Panc1 (cell line): ENCODE results near the gene HSPA2. TPM values are rescaled to one million over a fixed set of nuclear protein-coding genes. Genes with fewer than 3 reads are reported as not detected.

Experiments
- ATAC-seq: fragments of 200-7000 bp; cut with Tn5 transposase; 2 replicates; pipeline ENCODE4 v1.9.1; 2020; ENCODE audit warnings: mild to moderate bottlenecking, moderate library complexity
- BruUV-seq: library from RNA; stranded (reverse); fragments of 400-500 nt; replicated peaks from 2 replicates; lab custom pipeline; 2021; lab: Mats Ljungman, UMichigan
- CTCF ChIA-PET: fragments of 300-600 bp; sonication (Branson Sonifier 250); formaldehyde crosslinking; loops from one replicate; lab custom pipeline; 2022; ENCODE audit warnings: antibody characterized with exemption; lab: Charles Lee
- POLR2A ChIA-PET: fragments of 300-600 bp; sonication (Branson Sonifier 250); formaldehyde crosslinking; loops from one replicate; lab custom pipeline; 2022; ENCODE audit warnings: antibody characterized with exemption; lab: Charles Lee
- DNase-seq: peaks from one replicate; pipeline ENCODE4 v3.0.0-alpha.2; 2010; ENCODE audit warnings: low read depth, low spot score
- H3K27ac ChIP-seq: 2 replicates; pipeline ENCODE4 v1.5.1; 2011; ENCODE audit warnings: mild to moderate bottlenecking, low read length, inconsistent platforms
- H3K27me3 ChIP-seq: fragments of 200-500 bp; sonication (Bioruptor generic); 2 replicates; pipeline ENCODE4 v1.6.0; 2014; ENCODE audit warnings: low read length, inconsistent platforms; ENCODE audit not compliant: control insufficient read depth, insufficient read depth
- H3K36me3 ChIP-seq: fragments of 200-500 bp; sonication (Bioruptor generic); 2 replicates; pipeline ENCODE4 v1.5.1; 2014; ENCODE audit warnings: inconsistent platforms, mild to moderate bottlenecking, low read length, moderate library complexity; ENCODE audit not compliant: control insufficient read depth, insufficient read depth
- H3K4me1 ChIP-seq: 2 replicates; pipeline ENCODE4 v1.5.1; 2011; ENCODE audit warnings: inconsistent platforms, mild to moderate bottlenecking, low read length, moderate library complexity; ENCODE audit not compliant: control insufficient read depth, insufficient read depth
- H3K4me3 ChIP-seq, 2 experiments: 2 replicates each; pipeline ENCODE4 v1.5.1; 2011 to 2012; ENCODE audit warnings: low read depth in 2 of 2, low read length in 2 of 2, mild to moderate bottlenecking in 2 of 2, inconsistent platforms in 1 of 2, moderate library complexity in 1 of 2
- H3K9me3 ChIP-seq: fragments of 200-500 bp; sonication (Bioruptor generic); 2 replicates; pipeline ENCODE4 v1.5.1; 2014; ENCODE audit warnings: low read depth, mild to moderate bottlenecking, inconsistent platforms, low read length, moderate library complexity; ENCODE audit not compliant: control insufficient read depth, insufficient read depth
- POLR2AphosphoS5 ChIP-seq: IDR thresholded peaks from 2 replicates; pipeline ENCODE4 v1.6.1; 2012; ENCODE audit warnings: mild to moderate bottlenecking, low read depth, low read length, moderate library complexity
- SIN3A ChIP-seq: IDR thresholded peaks from 2 replicates; pipeline ENCODE4 v1.6.1; 2012; ENCODE audit warnings: low read depth, mild to moderate bottlenecking, low read length, moderate library complexity, borderline replicate concordance; ENCODE audit not compliant: insufficient read depth
- TCF7L2 ChIP-seq: IDR thresholded peaks from 2 replicates; pipeline ENCODE4 v1.6.1; 2011; ENCODE audit warnings: mild to moderate bottlenecking, low read depth, low read length, inconsistent platforms
- in situ Hi-C: cut with HindIII; loops from 2 replicates; pipeline ENCODE4 v1.10.0; 2016; ENCODE audit warnings: low sequenced_read_pairs, low pct_unique_long_range_greater_than_20kb
- intact Hi-C: fragments of 100-400 bp; cut with micrococcal nuclease; formaldehyde crosslinking; loops from one replicate; pipeline ENCODE4 v1.10.0; 2022; ENCODE audit not compliant: unreplicated experiment
- total RNA-seq: library from RNA; stranded (reverse); gene quantifications from one replicate; pipeline ENCODE4 v1.2.1, GENCODE V29; 2021; ENCODE audit not compliant: unreplicated experiment
- TF ChIP-seq, protein P1 (sequence below), 2 experiments: IDR thresholded peaks; 2 replicates each; pipeline ENCODE4 v1.6.1; 2011 to 2012; ENCODE audit warnings: low read depth in 2 of 2, control low read depth in 1 of 2, low read length in 1 of 2, mild to moderate bottlenecking in 1 of 2, moderate library complexity in 1 of 2; ENCODE audit not compliant: insufficient read depth in 1 of 2
- TF ChIP-seq, protein P2 (sequence below): fragments of 450-650 bp; IDR thresholded peaks from 2 replicates; pipeline ENCODE4 v1.5.1; 2017; ENCODE audit warnings: mild to moderate bottlenecking

The HSPA2 gene
- total RNA-seq, 1 experiment from 2014 or later = 7.7 TPM

GRCh38 chr14:64563696-64564095 lies 23.2 kb downstream of the HSPA2 start:
- no TSS peak for BruUV-seq
- Histone ChIP-seq H3K4me3 (no peak overlapping the region), H3K36me3 (no peaks in the 10 kb centered on the region), H3K9me3 (no peaks in the 10 kb centered on the region), H3K27me3 (no peaks in the 10 kb centered on the region), H3K4me1 (peaks cover 1% of the 10 kb centered on the region; the same call in 1 of the 2 replicates), H3K27ac (no peak overlapping the region)
- ChIA-PET CTCF (no interaction called here), POLR2A (no interaction called here)
- ATAC-seq (no peak), DNase-seq (no peak)
- TF ChIP-seq POLR2AphosphoS5 (no peak), SIN3A (no peak), TCF7L2 (no peak)
- TF ChIP-seq, protein P1, sequence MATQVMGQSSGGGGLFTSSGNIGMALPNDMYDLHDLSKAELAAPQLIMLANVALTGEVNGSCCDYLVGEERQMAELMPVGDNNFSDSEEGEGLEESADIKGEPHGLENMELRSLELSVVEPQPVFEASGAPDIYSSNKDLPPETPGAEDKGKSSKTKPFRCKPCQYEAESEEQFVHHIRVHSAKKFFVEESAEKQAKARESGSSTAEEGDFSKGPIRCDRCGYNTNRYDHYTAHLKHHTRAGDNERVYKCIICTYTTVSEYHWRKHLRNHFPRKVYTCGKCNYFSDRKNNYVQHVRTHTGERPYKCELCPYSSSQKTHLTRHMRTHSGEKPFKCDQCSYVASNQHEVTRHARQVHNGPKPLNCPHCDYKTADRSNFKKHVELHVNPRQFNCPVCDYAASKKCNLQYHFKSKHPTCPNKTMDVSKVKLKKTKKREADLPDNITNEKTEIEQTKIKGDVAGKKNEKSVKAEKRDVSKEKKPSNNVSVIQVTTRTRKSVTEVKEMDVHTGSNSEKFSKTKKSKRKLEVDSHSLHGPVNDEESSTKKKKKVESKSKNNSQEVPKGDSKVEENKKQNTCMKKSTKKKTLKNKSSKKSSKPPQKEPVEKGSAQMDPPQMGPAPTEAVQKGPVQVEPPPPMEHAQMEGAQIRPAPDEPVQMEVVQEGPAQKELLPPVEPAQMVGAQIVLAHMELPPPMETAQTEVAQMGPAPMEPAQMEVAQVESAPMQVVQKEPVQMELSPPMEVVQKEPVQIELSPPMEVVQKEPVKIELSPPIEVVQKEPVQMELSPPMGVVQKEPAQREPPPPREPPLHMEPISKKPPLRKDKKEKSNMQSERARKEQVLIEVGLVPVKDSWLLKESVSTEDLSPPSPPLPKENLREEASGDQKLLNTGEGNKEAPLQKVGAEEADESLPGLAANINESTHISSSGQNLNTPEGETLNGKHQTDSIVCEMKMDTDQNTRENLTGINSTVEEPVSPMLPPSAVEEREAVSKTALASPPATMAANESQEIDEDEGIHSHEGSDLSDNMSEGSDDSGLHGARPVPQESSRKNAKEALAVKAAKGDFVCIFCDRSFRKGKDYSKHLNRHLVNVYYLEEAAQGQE (IDR thresholded peaks at IDR 0.05; ENCODE audit: insufficient read depth in 1 of 2, low read depth in 2 of 2, low read length in 1 of 2) = no peak
- TF ChIP-seq, protein P2, sequence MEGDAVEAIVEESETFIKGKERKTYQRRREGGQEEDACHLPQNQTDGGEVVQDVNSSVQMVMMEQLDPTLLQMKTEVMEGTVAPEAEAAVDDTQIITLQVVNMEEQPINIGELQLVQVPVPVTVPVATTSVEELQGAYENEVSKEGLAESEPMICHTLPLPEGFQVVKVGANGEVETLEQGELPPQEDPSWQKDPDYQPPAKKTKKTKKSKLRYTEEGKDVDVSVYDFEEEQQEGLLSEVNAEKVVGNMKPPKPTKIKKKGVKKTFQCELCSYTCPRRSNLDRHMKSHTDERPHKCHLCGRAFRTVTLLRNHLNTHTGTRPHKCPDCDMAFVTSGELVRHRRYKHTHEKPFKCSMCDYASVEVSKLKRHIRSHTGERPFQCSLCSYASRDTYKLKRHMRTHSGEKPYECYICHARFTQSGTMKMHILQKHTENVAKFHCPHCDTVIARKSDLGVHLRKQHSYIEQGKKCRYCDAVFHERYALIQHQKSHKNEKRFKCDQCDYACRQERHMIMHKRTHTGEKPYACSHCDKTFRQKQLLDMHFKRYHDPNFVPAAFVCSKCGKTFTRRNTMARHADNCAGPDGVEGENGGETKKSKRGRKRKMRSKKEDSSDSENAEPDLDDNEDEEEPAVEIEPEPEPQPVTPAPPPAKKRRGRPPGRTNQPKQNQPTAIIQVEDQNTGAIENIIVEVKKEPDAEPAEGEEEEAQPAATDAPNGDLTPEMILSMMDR = no peak
- intact Hi-C loops = no loop called here
- in situ Hi-C loops = no loop called here

- CTCF ChIA-PET = no interaction called here
Measured at GRCh38 chr14:64566651-64567122, 26.1 kb downstream of the HSPA2 start.

More at GRCh38 chr14:64566651-64567122, 26.1 kb downstream of the HSPA2 start:
- H3K36me3 ChIP-seq = no peaks in the 10 kb centered on the region
- no TSS peak for BruUV-seq
- H3K27me3 ChIP-seq = no peaks in the 10 kb centered on the region
- H3K4me1 ChIP-seq = peaks cover 9% of the 10 kb centered on the region
- no peaks in the 10 kb centered on the region for H3K9me3 ChIP-seq
- intact Hi-C loops (no loop called here), in situ Hi-C loops (no loop called here)
- no peak overlapping the region for H3K4me3 ChIP-seq
- TF ChIP-seq, protein P1 (IDR thresholded peaks at IDR 0.05; ENCODE audit: insufficient read depth in 1 of 2, low read depth in 2 of 2, low read length in 1 of 2) = no peak
- TF ChIP-seq POLR2AphosphoS5 = no peak
- TF ChIP-seq, protein P2 = no peak
- no peak for TF ChIP-seq TCF7L2
- TF ChIP-seq SIN3A = no peak
- POLR2A ChIA-PET = no interaction called here
- DNase-seq (no peak), ATAC-seq (0 out of 2 replicates have a peak, but pooled peaks have one; percentile 37)
- H3K27ac ChIP-seq = peak overlapping the region; percentile 11; the same call in 1 of the 2 replicates
